ENCODE data around the gene B4GALNT4.
"Not testable (repeated sequence)": the region's sequence is repeated elsewhere in the genome, so short reads cannot be mapped to it uniquely, and the experiment has no call there.

Gene B4GALNT4

GRCh38 chr11:396948-397548 lies 27.7 kb downstream of the B4GALNT4 start:
- H3K4me3 Mint-ChIP-seq, result peak overlapping the region; percentile 52
- H3K27ac Mint-ChIP-seq, result no peak overlapping the region

GRCh38 chr11:398826-399225 lies 29.5 kb downstream of the B4GALNT4 start:
- Mint-ChIP-seq H3K4me3 (peak overlapping the region; percentile 29), H3K4me1 (peaks cover 16% of the 10 kb centered on the region), H3K9me3 (peaks cover 2% of the 10 kb centered on the region), H3K36me3 (no peaks in the 10 kb centered on the region), H3K27me3 (peaks cover 20% of the 10 kb centered on the region), H3K27ac (no peak overlapping the region)
- no peak for ATAC-seq

More at GRCh38 chr11:396948-397548, 27.7 kb downstream of the B4GALNT4 start:
- ATAC-seq, result peak; percentile 80
- Mint-ChIP-seq H3K36me3 (no peaks in the 10 kb centered on the region), H3K27me3 (peaks cover 20% of the 10 kb centered on the region), H3K9me3 (peaks cover 2% of the 10 kb centered on the region), H3K4me1 (peaks cover 16% of the 10 kb centered on the region)

GRCh38 chr11:399731-400211 lies 30.5 kb downstream of the B4GALNT4 start:
- ATAC-seq, result no peak
- Mint-ChIP-seq H3K36me3 (no peaks in the 10 kb centered on the region), H3K27me3 (peaks cover 15% of the 10 kb centered on the region), H3K9me3 (peaks cover 2% of the 10 kb centered on the region), H3K27ac (no peak overlapping the region), H3K4me1 (peaks cover 16% of the 10 kb centered on the region), H3K4me3 (no peak overlapping the region)

- ATAC-seq, result peak; percentile 1
- no peak overlapping the region for H3K4me3 Mint-ChIP-seq
- H3K36me3 Mint-ChIP-seq, result no peaks in the 10 kb centered on the region
- H3K9me3 Mint-ChIP-seq, result peaks cover 2% of the 10 kb centered on the region
- H3K4me1 Mint-ChIP-seq, result peaks cover 19% of the 10 kb centered on the region
- no peak overlapping the region for H3K27ac Mint-ChIP-seq
- H3K27me3 Mint-ChIP-seq, result peaks cover 12% of the 10 kb centered on the region
Observed at GRCh38 chr11:400241-400689, 31.0 kb downstream of the B4GALNT4 start.

- H3K27me3 Mint-ChIP-seq, result peaks cover 12% of the 10 kb centered on the region
- not testable (repeated sequence) for ATAC-seq, H3K27ac Mint-ChIP-seq, H3K9me3 Mint-ChIP-seq, H3K36me3 Mint-ChIP-seq, H3K4me3 Mint-ChIP-seq
- H3K4me1 Mint-ChIP-seq, result peaks cover 20% of the 10 kb centered on the region
Observed at GRCh38 chr11:401196-401595, 31.9 kb downstream of the B4GALNT4 start.

- Mint-ChIP-seq H3K27me3 (peaks cover 12% of the 10 kb centered on the region), H3K4me1 (peaks cover 22% of the 10 kb centered on the region), H3K4me3 (no peak overlapping the region), H3K36me3 (no peaks in the 10 kb centered on the region), H3K27ac (no peak overlapping the region), H3K9me3 (peaks cover 2% of the 10 kb centered on the region)
- ATAC-seq, result no peak
Observed at GRCh38 chr11:403021-403760, 33.9 kb downstream of the B4GALNT4 start.

- Mint-ChIP-seq H3K27me3 (peaks cover 12% of the 10 kb centered on the region), H3K4me1 (peaks cover 18% of the 10 kb centered on the region), H3K36me3 (no peaks in the 10 kb centered on the region), H3K27ac (no peak overlapping the region), H3K4me3 (no peak overlapping the region), H3K9me3 (no peaks in the 10 kb centered on the region)
- no peak for ATAC-seq
Observed at GRCh38 chr11:403761-404431, 34.6 kb downstream of the B4GALNT4 start.

- Mint-ChIP-seq H3K27me3 (peaks cover 4% of the 10 kb centered on the region), H3K9me3 (no peaks in the 10 kb centered on the region), H3K36me3 (no peaks in the 10 kb centered on the region), H3K4me1 (peaks cover 13% of the 10 kb centered on the region), H3K27ac (peak overlapping the region; percentile 29), H3K4me3 (no peak overlapping the region)
- ATAC-seq, result no peak
Observed at GRCh38 chr11:404551-405264, 35.4 kb downstream of the B4GALNT4 start.

- H3K36me3 Mint-ChIP-seq, result no peaks in the 10 kb centered on the region
- no peak for ATAC-seq
- H3K27me3 Mint-ChIP-seq, result no peaks in the 10 kb centered on the region
- peak overlapping the region; percentile 69 for H3K4me3 Mint-ChIP-seq
- peaks cover 11% of the 10 kb centered on the region for H3K4me1 Mint-ChIP-seq
- peak overlapping the region; percentile 29 for H3K27ac Mint-ChIP-seq
- no peaks in the 10 kb centered on the region for H3K9me3 Mint-ChIP-seq
Observed at GRCh38 chr11:405323-405953, 36.1 kb downstream of the B4GALNT4 start.

- Mint-ChIP-seq H3K4me3 (peak overlapping the region; percentile 75), H3K4me1 (peaks cover 11% of the 10 kb centered on the region), H3K36me3 (no peaks in the 10 kb centered on the region), H3K27me3 (no peaks in the 10 kb centered on the region), H3K9me3 (no peaks in the 10 kb centered on the region), H3K27ac (no peak overlapping the region)
- no peak for ATAC-seq
Observed at GRCh38 chr11:405954-406795, 36.9 kb downstream of the B4GALNT4 start.

GRCh38 chr11:406796-407650 lies 37.7 kb downstream of the B4GALNT4 start:
- Mint-ChIP-seq H3K4me3 (peak overlapping the region; percentile 75), H3K27me3 (no peaks in the 10 kb centered on the region), H3K27ac (no peak overlapping the region), H3K36me3 (no peaks in the 10 kb centered on the region), H3K4me1 (peaks cover 11% of the 10 kb centered on the region), H3K9me3 (no peaks in the 10 kb centered on the region)
- ATAC-seq, result peak; percentile 82

GRCh38 chr11:407651-408123 lies 38.4 kb downstream of the B4GALNT4 start:
- H3K4me1 Mint-ChIP-seq, result peaks cover 11% of the 10 kb centered on the region
- H3K9me3 Mint-ChIP-seq, result no peaks in the 10 kb centered on the region
- peak; percentile 58 for ATAC-seq
- peak overlapping the region; percentile 31 for H3K4me3 Mint-ChIP-seq
- no peak overlapping the region for H3K27ac Mint-ChIP-seq
- no peaks in the 10 kb centered on the region for H3K36me3 Mint-ChIP-seq
- H3K27me3 Mint-ChIP-seq, result no peaks in the 10 kb centered on the region
